Smooth muscle cell (in vitro differentiated cells): Measurements from ENCODE around the gene DUSP9. TPM values are rescaled to one million over a fixed set of nuclear protein-coding genes. Genes with fewer than 3 reads are reported as not detected.

Experiments
- DNase-seq: peaks from one replicate; lab custom pipeline; 2025; ENCODE audit not compliant: unreplicated experiment; lab: John Stamatoyannopoulos, UW
- H2AFZ ChIP-seq: fragments of 200-600 bp; sonication (generic); 2 replicates; pipeline ENCODE4 v1.6.0; 2016; ENCODE audit warnings: antibody characterized with exemption, low read depth, mild to moderate bottlenecking
- H3F3A ChIP-seq: fragments of 200-600 bp; sonication (generic); 2 replicates; pipeline ENCODE4 v1.6.0; 2017; ENCODE audit warnings: antibody characterized with exemption, low read depth
- H3K27ac ChIP-seq: fragments of 200-600 bp; sonication (generic); 2 replicates; pipeline ENCODE4 v1.5.1; 2016; ENCODE audit warnings: low read depth, mild to moderate bottlenecking
- H3K27me3 ChIP-seq: fragments of 200-600 bp; sonication (generic); 2 replicates; pipeline ENCODE4 v1.6.1; 2016; ENCODE audit warnings: low read depth, mild to moderate bottlenecking
- H3K36me3 ChIP-seq: fragments of 200-600 bp; sonication (generic); 2 replicates; pipeline ENCODE4 v1.5.1; 2016; ENCODE audit warnings: low read depth
- H3K4me1 ChIP-seq: fragments of 200-600 bp; sonication (generic); 2 replicates; pipeline ENCODE4 v1.5.1; 2016; ENCODE audit warnings: low read depth
- H3K4me2 ChIP-seq: fragments of 200-600 bp; sonication (generic); 2 replicates; pipeline ENCODE4 v1.6.0; 2016; ENCODE audit warnings: mild to moderate bottlenecking
- H3K4me3 ChIP-seq: fragments of 200-600 bp; sonication (generic); 2 replicates; pipeline ENCODE4 v1.5.1; 2016; ENCODE audit warnings: mild to moderate bottlenecking
- H3K79me2 ChIP-seq: fragments of 200-600 bp; sonication (generic); 2 replicates; pipeline ENCODE4 v1.6.0; 2016; ENCODE audit warnings: low read depth, mild to moderate bottlenecking
- H3K9ac ChIP-seq: fragments of 200-600 bp; sonication (generic); 2 replicates; pipeline ENCODE4 v1.6.0; 2016; ENCODE audit warnings: low read depth
- H3K9me3 ChIP-seq: fragments of 200-600 bp; sonication (generic); replicated peaks from 2 replicates; pipeline ENCODE4 v1.5.1; 2016; ENCODE audit warnings: low read depth
- H4K20me1 ChIP-seq: fragments of 200-600 bp; sonication (generic); 2 replicates; pipeline ENCODE4 v1.6.0; 2016; ENCODE audit warnings: low read depth
- WGBS: methylation state at CpG from one replicate; pipeline ENCODE4 v1.1.7; 2016; ENCODE audit warnings: low lambda C conversion rate; 5-methylcytosine and 5-hydroxymethylcytosine counted together
- polyA plus RNA-seq: library from polyadenylated mRNA; unstranded; fragments of >200 nt; fragmentation: Nextera tagmentation; extraction: Ambion mirVana; gene quantifications from 2 replicates; pipeline ENCODE4 v1.2.1, GENCODE V29; 2016
- total RNA-seq: library from RNA; depleted of rRNA; stranded (reverse); fragments of >200 nt; gene quantifications from 2 replicates; pipeline ENCODE4 v1.2.3, GENCODE V29; 2014
- TF ChIP-seq, protein P1 (sequence below): fragments of 200-600 bp; sonication (generic); IDR thresholded peaks from 2 replicates; pipeline ENCODE4 v1.5.1; 2017; ENCODE audit warnings: borderline replicate concordance, mild to moderate bottlenecking, antibody characterized with exemption; ENCODE audit not compliant: insufficient read depth, poor library complexity, severe bottlenecking

DUSP9 gene
- total and polyA plus RNA-seq, 2 experiments from 2014 or later, result 3.0 to 11.3 TPM

DNA sequence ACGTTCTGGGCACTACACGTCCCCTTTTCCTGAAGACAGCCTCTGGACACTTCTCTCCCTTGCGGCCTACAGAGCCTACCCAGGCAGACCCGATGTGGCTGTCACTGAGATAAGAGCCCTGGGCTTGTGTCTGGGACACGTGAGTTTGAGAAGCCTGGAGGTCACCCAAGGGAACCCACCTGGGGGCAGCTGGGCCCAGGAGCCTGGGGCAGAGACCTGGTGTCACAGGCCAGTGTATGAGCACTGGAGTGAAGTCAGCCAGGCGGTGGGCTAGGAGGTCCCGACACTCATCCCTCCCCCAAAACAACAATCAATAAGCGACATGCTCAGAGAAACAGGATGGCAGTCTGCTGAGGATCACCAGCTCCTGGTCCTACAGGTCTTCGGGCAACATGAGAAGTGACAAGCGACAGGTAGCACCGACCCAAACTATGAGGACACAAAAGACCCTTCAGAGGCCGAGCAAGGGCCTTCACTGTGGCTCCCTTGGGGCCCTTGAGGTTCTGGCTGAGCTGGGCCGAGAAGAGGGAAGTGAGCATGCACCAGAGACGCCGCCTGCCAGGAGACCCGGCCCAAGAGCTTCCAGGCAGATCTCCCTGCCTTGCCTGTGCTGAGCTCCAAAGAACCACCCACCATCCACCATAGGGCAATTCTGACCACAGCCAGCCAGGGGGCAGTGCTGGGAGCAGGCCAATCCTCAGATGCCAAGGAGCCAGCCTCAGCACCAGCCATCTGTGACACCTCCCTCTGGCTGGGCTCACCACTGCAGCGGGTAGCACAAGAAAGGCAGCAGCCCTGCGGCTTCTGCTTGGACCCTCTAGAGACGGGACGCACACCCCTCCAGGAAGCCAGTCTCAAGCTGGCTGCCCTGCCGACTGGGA, 11.0 kb upstream of the DUSP9 start:
- H3K4me2 ChIP-seq, result no peak overlapping the region
- H3K27me3 ChIP-seq, result no peaks in the 10 kb centered on the region
- no peak overlapping the region for H3K9ac ChIP-seq
- H3F3A ChIP-seq, result no peaks in the 10 kb centered on the region
- no peak overlapping the region for H3K27ac ChIP-seq
- H2AFZ ChIP-seq, result no peak overlapping the region
- no peaks in the 10 kb centered on the region for H3K36me3 ChIP-seq
- WGBS, result 80% methylated on average over 20 of the region's 21 CpGs
- H3K4me1 ChIP-seq, result no peaks in the 10 kb centered on the region
- no peaks in the 10 kb centered on the region for H4K20me1 ChIP-seq
- TF ChIP-seq, protein P1, sequence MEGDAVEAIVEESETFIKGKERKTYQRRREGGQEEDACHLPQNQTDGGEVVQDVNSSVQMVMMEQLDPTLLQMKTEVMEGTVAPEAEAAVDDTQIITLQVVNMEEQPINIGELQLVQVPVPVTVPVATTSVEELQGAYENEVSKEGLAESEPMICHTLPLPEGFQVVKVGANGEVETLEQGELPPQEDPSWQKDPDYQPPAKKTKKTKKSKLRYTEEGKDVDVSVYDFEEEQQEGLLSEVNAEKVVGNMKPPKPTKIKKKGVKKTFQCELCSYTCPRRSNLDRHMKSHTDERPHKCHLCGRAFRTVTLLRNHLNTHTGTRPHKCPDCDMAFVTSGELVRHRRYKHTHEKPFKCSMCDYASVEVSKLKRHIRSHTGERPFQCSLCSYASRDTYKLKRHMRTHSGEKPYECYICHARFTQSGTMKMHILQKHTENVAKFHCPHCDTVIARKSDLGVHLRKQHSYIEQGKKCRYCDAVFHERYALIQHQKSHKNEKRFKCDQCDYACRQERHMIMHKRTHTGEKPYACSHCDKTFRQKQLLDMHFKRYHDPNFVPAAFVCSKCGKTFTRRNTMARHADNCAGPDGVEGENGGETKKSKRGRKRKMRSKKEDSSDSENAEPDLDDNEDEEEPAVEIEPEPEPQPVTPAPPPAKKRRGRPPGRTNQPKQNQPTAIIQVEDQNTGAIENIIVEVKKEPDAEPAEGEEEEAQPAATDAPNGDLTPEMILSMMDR, result peak; percentile 30
- no peak overlapping the region for H3K4me3 ChIP-seq
- no peaks in the 10 kb centered on the region for H3K79me2 ChIP-seq
- DNase-seq, result no peak
- H3K9me3 ChIP-seq, result no peaks in the 10 kb centered on the region

DNA sequence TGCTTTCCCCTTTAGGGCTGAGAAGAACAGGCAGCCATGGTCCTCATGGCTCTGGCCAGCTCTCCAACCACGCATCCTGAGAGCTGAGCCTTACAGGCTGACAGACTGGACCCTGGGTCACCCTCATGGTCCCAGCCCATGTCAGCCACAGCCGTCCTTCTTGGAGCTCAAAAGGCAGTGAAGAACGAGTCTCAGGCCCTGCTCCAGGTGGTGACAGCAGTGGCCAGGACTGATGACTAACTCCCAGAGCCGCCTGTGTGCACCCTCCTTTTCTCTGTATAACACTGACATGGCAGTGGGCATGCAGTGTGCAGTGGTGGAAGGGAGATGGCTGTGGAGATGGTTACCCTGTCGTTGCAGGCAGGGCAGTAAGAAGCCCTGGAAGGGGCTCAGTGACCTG, 10.3 kb upstream of the DUSP9 start:
- Histone ChIP-seq H3K27me3 (no peaks in the 10 kb centered on the region), H3K9me3 (no peaks in the 10 kb centered on the region), H2AFZ (no peak overlapping the region), H3F3A (no peaks in the 10 kb centered on the region), H3K79me2 (no peaks in the 10 kb centered on the region), H3K36me3 (no peaks in the 10 kb centered on the region), H3K4me1 (no peaks in the 10 kb centered on the region), H4K20me1 (no peaks in the 10 kb centered on the region), H3K4me2 (no peak overlapping the region), H3K4me3 (no peak overlapping the region), H3K27ac (no peak overlapping the region), H3K9ac (no peak overlapping the region)
- DNase-seq, result no peak
- TF ChIP-seq, protein P1, result no peak
- 72% methylated on average over 5 of the region's 5 CpGs for WGBS

DNA sequence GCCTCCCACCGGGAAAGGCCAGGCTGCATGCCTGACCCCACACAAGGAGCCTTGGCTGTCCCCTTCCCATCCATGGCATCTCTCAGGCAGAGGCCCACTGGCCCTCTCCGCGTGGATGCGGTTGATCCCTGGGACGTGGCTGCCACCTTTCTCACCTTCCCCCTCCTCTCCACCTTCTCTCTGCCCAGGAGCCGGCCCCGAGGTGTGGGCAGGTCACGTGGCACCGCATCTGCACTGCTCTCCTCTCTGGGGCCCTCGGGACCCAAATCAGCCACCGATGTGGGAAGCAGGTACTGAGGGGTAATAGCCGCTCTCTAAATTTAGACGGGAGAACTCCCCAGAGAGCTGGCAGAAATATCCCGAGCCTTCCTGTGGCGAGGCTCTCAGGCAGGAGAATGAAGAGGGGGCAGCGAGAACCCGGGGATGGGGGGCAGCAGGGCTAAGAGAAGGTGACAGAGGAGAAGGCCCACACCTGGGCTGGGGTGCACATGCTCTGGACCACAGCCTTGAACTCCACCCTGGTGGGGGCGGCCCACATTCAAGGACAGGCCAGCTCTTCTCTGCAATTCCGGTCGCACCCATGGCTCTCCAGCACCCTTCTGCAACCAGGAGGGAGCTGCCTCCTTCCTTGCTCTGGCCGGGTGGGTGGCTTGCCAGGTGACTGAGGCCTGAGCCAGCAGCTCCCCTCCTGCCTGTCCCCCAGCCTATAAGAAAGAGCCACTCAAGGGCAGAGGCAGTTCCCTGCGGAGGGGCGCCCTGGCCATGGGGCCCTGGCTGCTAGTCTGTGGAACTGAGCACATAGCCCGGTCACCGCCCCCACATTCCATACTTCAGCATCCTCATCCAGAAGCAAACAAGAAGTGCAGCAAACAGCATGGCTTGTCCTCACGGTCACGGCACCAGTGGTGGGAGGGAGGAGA, 9.6 kb upstream of the DUSP9 start:
- H3K4me2 ChIP-seq, result no peak overlapping the region
- H3K79me2 ChIP-seq, result no peaks in the 10 kb centered on the region
- DNase-seq, result no peak
- WGBS, result 85% methylated on average over 27 of the region's 27 CpGs
- no peaks in the 10 kb centered on the region for H3F3A ChIP-seq
- H3K9ac ChIP-seq, result no peak overlapping the region
- no peaks in the 10 kb centered on the region for H3K4me1 ChIP-seq
- no peak overlapping the region for H2AFZ ChIP-seq
- H3K4me3 ChIP-seq, result no peak overlapping the region
- H4K20me1 ChIP-seq, result no peaks in the 10 kb centered on the region
- no peaks in the 10 kb centered on the region for H3K27me3 ChIP-seq
- H3K27ac ChIP-seq, result no peak overlapping the region
- H3K9me3 ChIP-seq, result no peaks in the 10 kb centered on the region
- H3K36me3 ChIP-seq, result no peaks in the 10 kb centered on the region
- TF ChIP-seq, protein P1, result no peak
